Peyer's patch (tissue), 4 donors: ENCODE measurements around the gene ALDH3A2. TPM values are rescaled to one million over a fixed set of nuclear protein-coding genes. Genes with fewer than 3 reads are reported as not detected.
A peak's percentile ranks its signal among the peaks of the same experiment; 100 is the strongest.

Experiments
- DNase-seq, 3 donors: peaks; one replicate each; pipeline ENCODE4 v3.0.0-alpha.2; 2017 to 2019
- H3K27ac ChIP-seq, 4 donors: fragments of 200-600 bp; sonication (generic); one replicate each; pipeline ENCODE4 v1.5.1; 2016 to 2019
- H3K27me3 ChIP-seq, 2 donors: fragments of 200-600 bp; sonication (generic); one replicate each; pipeline ENCODE4 v1.5.1; 2019
- H3K36me3 ChIP-seq, 3 donors: fragments of 200-600 bp; sonication (generic); one replicate each; pipeline ENCODE4 v1.5.1; 2016 to 2019
- H3K4me1 ChIP-seq, 4 donors: fragments of 200-600 bp; sonication (generic); one replicate each; pipeline ENCODE4 v1.5.1; 2016 to 2019
- H3K4me3 ChIP-seq, 4 donors: fragments of 200-600 bp; sonication (generic); 1 replicate in 3 of 4; 2 replicates in 1 of 4; pipeline ENCODE4 v1.5.1; 2016 to 2019; ENCODE audit warnings: mild to moderate bottlenecking in 1 of 4
- H3K9me3 ChIP-seq, 4 donors: fragments of 200-600 bp; sonication (generic); one replicate each; pipeline ENCODE4 v1.5.1; 2016 to 2019; ENCODE audit warnings: mild to moderate bottlenecking in 1 of 4
- POLR2A ChIP-seq, 2 donors: fragments of 450-650 bp; IDR thresholded peaks; one replicate each; pipeline ENCODE4 v1.5.1; 2017; ENCODE audit warnings: antibody characterized with exemption in 2 of 2, mild to moderate bottlenecking in 2 of 2, moderate library complexity in 2 of 2
- total RNA-seq, 4 donors: library from RNA; depleted of rRNA; stranded (reverse); fragments of >200 nt; gene quantifications; one replicate each; pipeline ENCODE4 v1.1.0, GENCODE V29; 2016
- TF ChIP-seq, protein P1 (sequence below), 6 experiments: fragments of 450-650 bp in 4 of 6; fragments of 200-600 bp in 2 of 6; sonication (generic) in 1 of 6; IDR thresholded peaks; one replicate each; pipeline ENCODE4 v1.5.1; 2017 to 2019; ENCODE audit warnings: antibody characterized with exemption in 6 of 6, mild to moderate bottlenecking in 3 of 6, moderate library complexity in 1 of 6

Gene ALDH3A2
- total RNA-seq, 4 donors from 2014 or later: 171 to 330 (median 269) TPM

DNA sequence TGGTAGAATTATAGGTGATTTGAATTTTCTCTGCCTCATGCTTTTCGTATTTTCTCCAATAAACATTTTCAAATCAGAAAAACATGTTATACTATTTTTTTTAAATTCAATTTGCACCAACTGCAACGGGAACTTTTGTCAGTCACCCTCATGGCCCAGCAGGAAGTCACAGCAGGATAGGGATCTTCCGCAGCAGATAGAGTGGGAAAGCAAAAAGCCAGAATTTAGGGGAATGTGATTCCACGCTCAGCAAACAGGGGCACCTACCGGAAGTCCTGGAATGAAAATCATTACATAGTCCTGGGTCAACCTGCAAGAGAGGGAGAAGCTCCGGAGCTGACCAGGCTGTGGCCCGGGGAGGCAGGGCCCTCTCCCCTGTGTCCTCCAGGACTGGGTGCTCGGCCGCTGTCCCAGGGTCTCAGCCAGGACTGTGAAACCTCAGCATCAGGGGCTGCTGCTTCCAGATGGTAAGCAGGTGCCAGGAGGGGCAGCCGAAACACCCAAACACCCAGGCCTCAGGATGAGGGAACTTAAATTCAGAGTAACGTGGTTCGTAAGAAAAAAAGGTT, 64.0 kb downstream of the ALDH3A2 start:
- TF ChIP-seq, protein P1, sequence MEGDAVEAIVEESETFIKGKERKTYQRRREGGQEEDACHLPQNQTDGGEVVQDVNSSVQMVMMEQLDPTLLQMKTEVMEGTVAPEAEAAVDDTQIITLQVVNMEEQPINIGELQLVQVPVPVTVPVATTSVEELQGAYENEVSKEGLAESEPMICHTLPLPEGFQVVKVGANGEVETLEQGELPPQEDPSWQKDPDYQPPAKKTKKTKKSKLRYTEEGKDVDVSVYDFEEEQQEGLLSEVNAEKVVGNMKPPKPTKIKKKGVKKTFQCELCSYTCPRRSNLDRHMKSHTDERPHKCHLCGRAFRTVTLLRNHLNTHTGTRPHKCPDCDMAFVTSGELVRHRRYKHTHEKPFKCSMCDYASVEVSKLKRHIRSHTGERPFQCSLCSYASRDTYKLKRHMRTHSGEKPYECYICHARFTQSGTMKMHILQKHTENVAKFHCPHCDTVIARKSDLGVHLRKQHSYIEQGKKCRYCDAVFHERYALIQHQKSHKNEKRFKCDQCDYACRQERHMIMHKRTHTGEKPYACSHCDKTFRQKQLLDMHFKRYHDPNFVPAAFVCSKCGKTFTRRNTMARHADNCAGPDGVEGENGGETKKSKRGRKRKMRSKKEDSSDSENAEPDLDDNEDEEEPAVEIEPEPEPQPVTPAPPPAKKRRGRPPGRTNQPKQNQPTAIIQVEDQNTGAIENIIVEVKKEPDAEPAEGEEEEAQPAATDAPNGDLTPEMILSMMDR (IDR thresholded peaks at IDR 0.05): no peak
- no peak for TF ChIP-seq POLR2A (IDR thresholded peaks at IDR 0.05)
- DNase-seq: no peak
- no peak overlapping the region for H3K27ac ChIP-seq
- no peaks in the 10 kb centered on the region for H3K27me3 ChIP-seq
- H3K9me3 ChIP-seq: no peaks in the 10 kb centered on the region
- no peaks in the 10 kb centered on the region for H3K36me3 ChIP-seq
- H3K4me3 ChIP-seq: no peak overlapping the region
- H3K4me1 ChIP-seq: no peaks in the 10 kb centered on the region

DNA sequence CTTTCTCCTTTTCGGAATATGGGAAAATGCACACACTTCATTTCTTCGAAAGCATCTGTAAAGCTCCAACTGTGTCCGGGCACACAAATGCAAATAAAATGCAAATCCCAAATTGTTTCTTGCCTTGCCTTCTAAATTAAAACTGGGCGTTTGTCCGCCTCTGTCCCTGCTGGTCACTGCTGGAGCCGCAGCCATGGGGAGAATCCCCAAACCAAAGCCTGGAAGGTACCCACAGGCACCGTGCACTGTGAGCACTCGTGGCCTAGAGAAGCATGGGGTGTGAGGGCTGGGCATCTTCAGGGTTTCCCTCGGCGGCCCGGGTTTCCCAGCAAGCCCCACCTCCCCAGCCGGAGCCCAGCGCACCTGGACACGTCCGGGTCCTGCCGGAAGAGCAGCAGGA, 64.9 kb downstream of the ALDH3A2 start:
- TF ChIP-seq, protein P1 (IDR thresholded peaks at IDR 0.05): no peak
- no peak for TF ChIP-seq POLR2A (IDR thresholded peaks at IDR 0.05)

DNA sequence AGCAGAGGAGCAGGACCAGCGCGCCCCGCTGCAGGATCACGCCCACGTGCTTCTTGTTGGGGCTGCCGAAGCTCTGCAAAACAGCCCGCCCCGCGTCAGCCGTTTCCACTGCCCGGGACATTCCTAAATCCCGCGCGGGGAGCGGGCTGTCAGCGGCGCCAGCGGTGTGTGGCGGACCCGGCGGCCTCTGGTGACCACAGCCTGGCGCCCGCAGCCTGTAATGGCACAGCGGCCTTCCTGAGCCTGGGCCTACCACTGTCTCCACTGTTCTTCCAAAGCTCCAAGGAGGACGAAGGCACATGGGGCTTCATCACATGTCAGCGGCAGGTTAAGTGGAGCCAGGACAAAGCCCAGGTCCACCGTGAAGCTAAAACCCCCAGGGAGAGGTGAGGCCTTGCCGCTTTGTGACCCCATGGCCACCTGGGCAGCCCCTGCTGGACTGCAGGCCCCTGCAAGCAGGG, 65.4 kb downstream of the ALDH3A2 start:
- no peak for DNase-seq
- no peak overlapping the region for H3K4me3 ChIP-seq
- peaks cover 0 to 9% (median 1%) of the 10 kb centered on the region in 4 donors for H3K4me1 ChIP-seq
- H3K27me3 ChIP-seq: no peaks in the 10 kb centered on the region
- no peak for TF ChIP-seq POLR2A (IDR thresholded peaks at IDR 0.05)
- TF ChIP-seq, protein P1 (IDR thresholded peaks at IDR 0.05): no peak
- H3K9me3 ChIP-seq: no peaks in the 10 kb centered on the region
- H3K36me3 ChIP-seq: no peaks in the 10 kb centered on the region
- no peak overlapping the region for H3K27ac ChIP-seq

More for the DNA sequence above, 64.9 kb downstream of the ALDH3A2 start:
- H3K27me3 ChIP-seq: no peaks in the 10 kb centered on the region
- H3K36me3 ChIP-seq: no peaks in the 10 kb centered on the region
- no peak overlapping the region for H3K4me3 ChIP-seq
- no peak for DNase-seq
- no peaks in the 10 kb centered on the region for H3K9me3 ChIP-seq
- no peak overlapping the region for H3K27ac ChIP-seq
- peaks cover 0 to 4% (median 1%) of the 10 kb centered on the region in 4 donors for H3K4me1 ChIP-seq

DNA sequence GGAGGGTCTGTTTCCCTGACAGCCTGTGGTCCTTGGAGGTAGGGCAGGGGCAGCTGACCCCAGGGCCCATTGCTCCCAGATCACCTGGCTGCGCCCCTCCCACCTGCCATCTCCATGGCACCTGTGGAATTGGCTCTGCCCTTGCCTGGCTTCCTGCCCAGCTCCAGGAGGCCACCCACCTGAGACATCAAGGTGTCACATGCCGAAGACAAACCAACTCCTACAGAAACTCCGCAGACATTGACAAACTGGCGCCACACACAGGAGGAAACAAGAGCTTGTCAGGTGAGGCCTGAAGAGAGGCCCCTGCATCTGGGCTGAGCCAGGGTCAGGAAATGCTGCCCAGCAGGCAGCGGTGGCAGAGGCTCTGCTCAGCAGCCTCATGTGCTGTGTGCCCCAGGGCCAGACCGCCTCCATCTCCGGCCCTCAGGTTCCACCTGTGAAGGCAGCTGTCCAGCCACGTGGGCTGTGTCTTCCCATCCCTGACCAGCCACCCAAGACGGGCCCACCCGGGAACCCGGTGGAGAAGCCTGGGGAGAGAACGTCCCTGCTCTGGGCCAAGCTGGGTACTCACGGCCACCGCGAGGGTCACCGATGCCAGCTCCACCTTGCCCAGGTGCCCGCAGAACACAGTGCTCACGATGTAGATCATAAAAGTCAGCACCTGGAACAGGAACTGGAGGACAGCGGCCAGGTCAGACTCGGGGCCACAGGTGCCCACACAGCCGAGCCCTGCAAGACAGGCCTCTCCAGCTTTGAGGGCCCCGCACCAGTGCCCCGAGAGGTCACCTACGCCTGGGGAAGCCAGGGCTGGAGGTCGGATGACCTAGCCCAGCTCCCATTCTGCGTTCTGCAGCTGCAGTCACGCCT, 66.2 kb downstream of the ALDH3A2 start:
- H3K27ac ChIP-seq: no peak overlapping the region
- peak in 2 of 3 donors; percentile 48 to 54 for DNase-seq
- no peaks in the 10 kb centered on the region for H3K27me3 ChIP-seq
- H3K4me3 ChIP-seq: no peak overlapping the region
- no peaks in the 10 kb centered on the region for H3K9me3 ChIP-seq
- no peak for TF ChIP-seq POLR2A (IDR thresholded peaks at IDR 0.05)
- TF ChIP-seq, protein P1 (IDR thresholded peaks at IDR 0.05): no peak
- no peaks in the 10 kb centered on the region for H3K36me3 ChIP-seq
- peaks cover 0 to 15% (median 3%) of the 10 kb centered on the region in 4 donors for H3K4me1 ChIP-seq

DNA sequence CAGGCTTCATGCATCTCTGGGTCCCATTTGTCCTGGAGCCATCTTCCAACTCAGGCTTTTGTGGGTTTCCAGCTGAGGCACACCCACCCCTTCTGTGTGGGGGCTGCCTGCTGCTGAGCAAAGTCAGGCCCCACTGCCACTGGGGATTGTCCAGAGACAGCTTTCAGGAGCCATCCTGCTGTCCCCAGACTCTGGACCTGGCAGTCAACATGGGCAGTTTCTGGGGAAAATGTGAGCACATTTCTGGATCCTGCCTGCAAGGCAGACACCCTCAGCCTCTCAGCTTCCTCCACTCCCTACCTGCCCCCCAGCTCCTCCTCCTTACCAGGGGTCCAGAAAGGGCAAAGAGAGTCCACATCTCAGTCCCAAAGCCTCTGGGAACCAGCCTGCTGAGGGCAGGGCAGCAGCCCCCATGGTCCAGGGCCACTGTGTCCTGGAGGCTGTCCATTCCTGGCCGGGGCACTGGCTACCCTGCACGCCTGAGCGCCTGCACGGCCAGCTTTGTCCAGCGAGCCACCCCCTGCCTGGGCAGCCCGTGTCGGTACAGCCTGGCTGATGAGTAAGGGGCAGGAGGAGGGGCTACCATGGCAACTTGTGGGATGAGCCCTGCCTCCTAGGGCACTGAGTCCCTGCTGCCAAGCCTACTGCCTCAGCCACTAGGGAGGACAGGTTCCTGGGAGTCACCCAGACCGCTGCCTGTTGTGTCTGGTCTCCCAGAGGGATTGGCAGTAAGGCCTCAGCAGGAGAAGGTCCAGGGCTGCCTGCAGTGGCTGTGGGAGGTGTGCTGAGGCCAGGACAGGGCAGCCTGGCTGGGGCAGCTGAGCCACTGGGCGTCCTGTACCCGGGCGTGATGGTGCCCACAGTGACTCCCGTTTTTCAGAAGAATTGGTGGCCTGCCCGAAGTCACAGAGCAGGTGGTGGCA, 67.8 kb downstream of the ALDH3A2 start, which contains the start of gene SLC47A2:
Gene SLC47A2 (minus strand): TSS at position 477 of the 923 bp plus-strand sequence. CDS start 29 bp downstream, at position 448.
- peak in 2 of 3 donors; percentile 42 to 49 for DNase-seq
- Histone ChIP-seq H3K4me3 (no peak within 1 kb of the TSS), H3K27me3 (no peaks in the 10 kb centered on the region), H3K9me3 (no peaks in the 10 kb centered on the region), H3K4me1 (peaks cover 0 to 30% (median 6%) of the 10 kb centered on the region in 4 donors), H3K27ac (no peak within 1 kb of the TSS), H3K36me3 (no peaks in the 10 kb centered on the region)
- TF ChIP-seq POLR2A (IDR thresholded peaks at IDR 0.05): no peak
- TF ChIP-seq, protein P1 (IDR thresholded peaks at IDR 0.05): no peak
